Activated gamma-delta T cell (primary cell): ENCODE results near the gene ANKDD1A.

Experiments
- DNase-seq: peaks from one replicate; lab custom pipeline; 2025; lab: John Stamatoyannopoulos, UW

ANKDD1A gene

GRCh38 chr15:64895285-64896065 lies 16.2 kb upstream of the ANKDD1A start:
- DNase-seq, result no peak

DNA sequence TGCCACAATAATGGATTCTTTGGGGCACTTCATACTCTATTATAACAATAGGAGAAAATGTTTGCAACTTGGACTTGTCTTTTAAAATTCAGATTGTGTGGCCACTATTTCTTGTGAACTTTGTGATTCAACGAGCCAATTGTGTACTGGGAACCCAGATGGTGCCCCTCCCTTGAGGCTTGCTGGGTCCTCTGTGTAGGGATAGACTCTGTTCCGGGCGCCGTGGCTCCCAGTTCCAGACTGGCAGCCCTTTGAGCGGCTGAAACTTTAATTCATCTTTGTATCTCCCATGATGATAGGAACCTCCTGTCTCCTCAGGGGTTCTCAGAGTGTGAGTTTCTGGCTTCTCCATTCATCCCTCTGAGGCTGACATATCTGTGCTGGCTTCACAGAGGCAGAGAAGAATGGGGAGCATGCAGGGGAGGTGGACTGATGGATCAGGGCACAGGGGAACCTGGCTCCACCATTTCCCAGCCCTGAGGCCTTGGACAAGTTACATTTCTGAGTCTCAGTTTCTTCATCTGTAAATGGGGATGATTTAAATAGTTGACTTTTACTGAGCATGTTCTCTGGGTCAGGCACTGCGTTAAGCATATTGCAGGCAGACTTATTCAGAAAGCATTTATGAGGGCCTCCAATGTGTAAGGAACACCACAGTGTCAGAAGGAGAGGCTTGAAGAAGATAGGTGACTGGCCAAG lies 15.2 kb upstream of the ANKDD1A start:
- DNase-seq, result no peak

DNA sequence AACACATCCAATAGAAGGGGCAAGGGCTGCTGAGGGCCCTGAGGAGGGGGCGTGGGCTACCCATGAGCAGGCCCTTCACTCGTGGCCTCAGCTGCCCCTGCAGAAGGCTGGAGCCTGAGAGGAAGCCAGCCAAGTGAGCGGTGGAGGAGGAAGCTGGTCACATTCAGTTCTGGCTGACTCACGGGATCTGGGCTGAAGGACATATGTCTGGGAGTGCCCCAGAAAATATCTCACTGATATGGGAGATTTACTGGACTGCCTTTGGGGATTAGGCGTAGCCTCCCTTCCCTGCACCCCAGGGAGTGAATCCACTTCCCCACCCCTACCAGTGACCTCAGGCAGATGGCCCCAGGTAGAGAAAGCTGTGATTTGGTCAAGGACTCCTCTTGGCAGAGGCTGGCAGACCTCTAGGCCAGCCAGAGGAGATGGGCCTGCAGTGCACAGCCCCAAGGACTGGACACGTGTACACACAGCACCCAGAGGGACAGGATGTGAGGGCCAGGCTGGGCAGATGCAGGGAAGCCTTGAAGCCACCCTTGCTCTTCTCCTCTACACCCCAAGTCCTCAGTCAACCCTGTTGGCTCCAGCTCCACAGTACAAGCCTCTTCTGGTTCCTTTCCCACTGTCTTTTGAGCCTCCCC lies 14.2 kb upstream of the ANKDD1A start:
- DNase-seq, result no peak

- no peak for DNase-seq
Measured at GRCh38 chr15:64898406-64898805, 13.3 kb upstream of the ANKDD1A start.

- DNase-seq, result no peak
Measured at GRCh38 chr15:64901141-64901540, 10.6 kb upstream of the ANKDD1A start.

GRCh38 chr15:64901914-64902313 lies 9.8 kb upstream of the ANKDD1A start:
- DNase-seq, result no peak

- no peak for DNase-seq
Measured at GRCh38 chr15:64902863-64903262, 8.8 kb upstream of the ANKDD1A start.

DNA sequence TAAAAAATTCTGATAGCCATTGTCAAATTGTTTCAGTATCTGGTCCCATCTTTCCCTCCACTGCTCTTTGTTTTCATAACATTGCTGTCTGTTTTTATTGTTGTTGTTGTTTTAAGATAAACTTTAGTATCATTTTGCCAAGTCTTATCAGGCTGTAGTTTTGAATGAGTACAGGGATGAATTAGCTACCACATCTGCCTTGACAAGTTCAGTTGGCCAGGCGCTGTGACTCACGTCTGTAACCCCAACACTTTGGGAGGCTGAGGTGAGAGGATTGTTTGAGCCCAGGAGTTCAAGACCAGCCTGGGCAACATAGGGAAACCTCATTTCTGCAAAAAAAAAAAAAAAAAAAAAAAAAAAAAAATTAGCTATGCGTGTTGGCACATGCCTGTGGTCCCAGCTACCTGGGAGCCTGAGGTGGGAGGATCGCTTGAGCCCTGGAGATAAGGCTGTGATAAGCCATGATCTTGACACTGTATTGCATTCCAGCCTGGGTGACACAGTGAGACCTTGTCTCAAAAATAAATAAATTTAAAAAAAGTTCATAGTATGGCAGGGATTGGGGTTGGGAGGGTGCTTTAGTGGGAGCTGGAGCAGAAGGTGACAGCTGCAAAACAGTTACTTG lies 8.3 kb upstream of the ANKDD1A start:
- DNase-seq, result no peak

DNA sequence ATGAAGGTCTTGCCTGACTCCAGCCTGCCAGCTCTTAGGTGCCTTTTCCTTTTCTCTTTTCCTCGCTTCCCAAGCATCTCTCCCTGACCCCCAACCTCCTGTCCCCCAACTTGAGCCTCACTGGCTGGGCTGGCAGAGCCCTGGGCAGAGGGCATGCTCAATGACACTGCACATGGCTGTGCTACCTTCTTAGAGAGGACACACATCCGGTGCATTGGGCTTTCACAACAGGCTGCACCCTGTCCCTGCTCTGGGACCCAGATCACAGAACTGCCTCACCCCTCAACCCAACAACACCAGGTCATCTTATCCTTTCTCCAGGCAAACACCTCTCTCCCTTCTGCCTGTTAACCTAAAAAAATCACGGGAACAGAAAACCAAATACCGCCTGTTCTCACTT lies 7.5 kb upstream of the ANKDD1A start:
- DNase-seq, result no peak

GRCh38 chr15:64905119-64905831 lies 6.4 kb upstream of the ANKDD1A start:
- peak; percentile 47 for DNase-seq

DNA sequence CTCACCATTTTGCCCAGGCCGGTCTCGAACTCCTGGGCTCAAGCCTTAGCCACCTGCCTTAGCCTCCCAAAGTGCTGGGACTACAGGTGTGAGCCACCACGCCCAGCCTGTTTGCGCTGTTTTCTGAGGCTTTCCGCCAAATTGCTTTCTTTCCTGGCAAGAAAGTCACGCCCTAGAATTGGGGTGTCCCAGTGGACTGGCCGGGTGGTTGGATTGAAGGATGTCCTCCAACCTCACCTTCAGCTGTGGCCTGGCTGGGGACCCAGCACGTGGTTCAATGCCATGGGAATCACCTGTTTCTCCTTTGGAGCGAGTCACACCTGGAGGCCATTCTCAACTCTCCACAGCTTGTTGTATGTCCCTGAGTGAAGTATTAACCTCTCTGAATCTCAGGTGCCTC lies 5.8 kb upstream of the ANKDD1A start:
- no peak for DNase-seq

GRCh38 chr15:64906402-64906801 lies 5.3 kb upstream of the ANKDD1A start:
- no peak for DNase-seq

- DNase-seq, result no peak
Measured at GRCh38 chr15:64907991-64908390, 3.7 kb upstream of the ANKDD1A start.

- no peak for DNase-seq
Measured at GRCh38 chr15:64909546-64909945, 2.2 kb upstream of the ANKDD1A start.

DNA sequence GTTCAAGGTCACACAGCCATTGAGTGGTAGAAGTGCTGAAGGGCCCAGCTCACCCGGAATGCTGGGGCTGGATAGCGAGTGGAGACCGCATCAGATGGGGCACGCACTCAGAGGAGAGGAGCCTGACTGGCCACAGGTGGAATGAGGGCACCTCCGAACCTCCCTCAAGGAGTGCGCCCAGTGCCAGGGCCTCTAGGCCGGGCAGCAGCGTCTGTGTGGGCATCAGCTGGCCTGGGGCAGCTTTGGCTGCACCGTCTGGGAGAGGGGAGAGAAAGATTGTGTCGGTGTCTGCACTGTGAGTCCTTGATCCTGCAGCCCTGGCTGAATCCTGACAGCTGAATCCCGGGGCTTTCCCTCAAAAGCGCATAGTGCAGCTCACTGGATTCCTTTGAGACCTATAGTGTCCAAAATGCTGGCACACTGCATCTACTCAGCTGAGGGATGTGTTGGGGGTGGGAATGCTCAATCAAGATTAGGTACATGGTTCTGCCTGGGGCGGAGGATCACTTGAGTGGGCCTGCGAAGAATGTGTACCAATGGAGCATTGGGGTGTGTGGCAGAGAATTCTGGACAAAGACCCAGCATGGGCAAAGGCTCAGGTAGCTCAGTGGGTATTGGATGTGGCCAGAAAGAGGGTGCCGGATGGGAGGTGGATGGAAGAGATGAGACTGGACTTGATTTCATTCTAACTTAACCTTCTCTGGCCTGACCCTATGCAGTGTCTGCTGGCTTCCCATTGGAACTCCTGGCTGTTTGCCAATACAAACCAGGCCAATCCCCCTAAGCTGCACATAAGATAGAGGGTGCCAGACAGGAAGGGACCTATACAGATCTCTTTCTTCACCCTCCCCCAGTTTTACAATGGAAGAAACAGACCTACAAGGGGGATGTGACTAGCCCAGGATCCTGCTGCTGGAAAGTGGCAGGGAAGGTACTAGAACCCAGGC lies 950 bp downstream of the ANKDD1A start:
- no peak for DNase-seq

- DNase-seq, result no peak
Measured at GRCh38 chr15:64915518-64916227, 4.0 kb downstream of the ANKDD1A start.

DNA sequence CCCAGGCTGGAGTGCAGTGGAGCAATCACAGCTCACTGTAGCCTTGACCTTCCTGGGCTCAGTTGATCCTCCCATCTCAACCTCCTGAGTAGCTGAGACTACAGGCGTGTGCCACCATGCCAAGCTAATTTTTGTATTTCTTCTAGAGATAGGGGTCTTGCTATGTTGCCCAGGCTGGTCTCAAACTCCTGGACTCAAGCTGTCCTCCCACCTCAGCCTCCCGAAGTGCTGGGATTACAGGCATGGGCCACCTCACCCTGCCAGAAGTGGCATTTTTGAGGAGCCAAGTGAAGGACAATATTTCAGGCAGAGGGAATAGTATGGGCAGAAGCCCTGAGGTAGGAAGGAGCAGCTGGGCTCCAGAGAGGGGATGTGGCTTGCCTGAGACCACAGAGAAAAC lies 4.7 kb downstream of the ANKDD1A start:
- no peak for DNase-seq

DNA sequence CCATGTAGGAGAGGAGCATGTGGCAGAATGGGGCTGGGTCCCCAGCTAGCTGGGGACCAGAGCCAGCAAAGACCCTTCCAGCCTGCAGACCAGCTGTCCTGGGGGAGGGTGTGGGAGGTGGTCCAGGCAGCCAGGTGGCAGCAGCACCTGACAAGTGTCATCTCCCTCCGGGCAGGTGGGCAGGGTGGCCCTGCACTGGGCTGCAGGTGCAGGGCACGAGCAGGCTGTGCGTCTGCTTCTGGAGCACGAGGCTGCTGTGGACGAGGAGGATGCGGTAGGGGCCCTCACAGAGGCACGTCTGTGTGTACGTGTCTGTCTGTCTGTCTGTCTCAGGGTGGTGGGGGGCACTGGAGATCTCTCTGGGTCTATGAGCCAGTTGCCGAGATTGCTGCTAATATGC lies 5.5 kb downstream of the ANKDD1A start:
- DNase-seq, result no peak

- no peak for DNase-seq
Measured at GRCh38 chr15:64919721-64920120, 8.0 kb downstream of the ANKDD1A start.

DNA sequence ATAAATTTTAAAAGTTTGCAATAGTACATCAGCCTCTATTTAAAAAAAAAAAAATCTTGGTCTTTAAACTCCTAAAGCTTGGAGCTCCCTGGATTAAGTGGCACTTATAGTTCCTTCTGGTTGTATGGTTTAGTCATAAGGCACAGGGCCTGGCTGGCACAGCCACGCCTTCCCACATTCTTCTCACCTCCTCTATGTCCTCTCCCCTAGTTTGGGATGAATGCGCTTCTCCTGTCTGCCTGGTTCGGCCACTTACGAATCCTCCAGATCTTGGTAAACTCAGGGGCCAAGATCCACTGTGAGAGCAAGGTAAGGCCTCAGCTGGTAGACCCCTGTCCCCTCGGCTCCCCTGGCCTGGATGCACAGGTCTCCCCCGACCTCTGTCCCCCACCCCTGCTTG lies 10.0 kb downstream of the ANKDD1A start:
- no peak for DNase-seq
